GM18499 (cell line): ENCODE measurements around the gene ZBTB26.

Source experiments
- ATAC-seq: cut with Tn5 transposase; IDR thresholded peaks from one replicate; pipeline ENCODE4 v1.9.1; 2021; ENCODE audit warnings: moderate number of reproducible peaks; ENCODE audit not compliant: insufficient read depth, unreplicated experiment

ZBTB26 gene, protein sequence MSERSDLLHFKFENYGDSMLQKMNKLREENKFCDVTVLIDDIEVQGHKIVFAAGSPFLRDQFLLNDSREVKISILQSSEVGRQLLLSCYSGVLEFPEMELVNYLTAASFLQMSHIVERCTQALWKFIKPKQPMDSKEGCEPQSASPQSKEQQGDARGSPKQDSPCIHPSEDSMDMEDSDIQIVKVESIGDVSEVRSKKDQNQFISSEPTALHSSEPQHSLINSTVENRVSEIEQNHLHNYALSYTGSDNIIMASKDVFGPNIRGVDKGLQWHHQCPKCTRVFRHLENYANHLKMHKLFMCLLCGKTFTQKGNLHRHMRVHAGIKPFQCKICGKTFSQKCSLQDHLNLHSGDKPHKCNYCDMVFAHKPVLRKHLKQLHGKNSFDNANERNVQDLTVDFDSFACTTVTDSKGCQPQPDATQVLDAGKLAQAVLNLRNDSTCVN

GRCh38 chr9:122931226-122932121 is at the start of gene ZBTB26:
ZBTB26 (minus strand) TSS chr9:122931512; CDS start chr9:122919934, 11,578 bp downstream.
- ATAC-seq = peak; percentile 77

DNA sequence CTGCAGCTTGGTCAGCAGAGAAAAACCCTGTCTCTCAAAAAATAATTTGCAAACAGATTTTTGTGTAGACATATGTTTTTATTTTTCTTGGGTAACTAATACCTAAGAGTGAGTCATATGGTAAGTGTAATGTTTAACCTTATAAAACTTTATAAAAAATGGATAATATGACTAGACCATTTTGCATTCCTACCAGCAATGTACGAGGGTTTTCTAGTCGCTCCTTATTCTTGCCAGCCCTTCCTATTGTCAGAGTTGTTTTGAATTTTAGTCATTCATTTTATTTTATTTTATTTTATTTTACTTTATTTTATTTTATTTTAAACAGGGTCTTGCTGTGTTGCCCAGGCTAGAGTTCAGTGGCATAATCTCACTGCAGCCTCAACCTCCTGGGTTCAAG is 47.3 kb upstream of the ZBTB26 start:
- ATAC-seq = no peak

GRCh38 chr9:122975196-122975595 is 43.9 kb upstream of the ZBTB26 start:
- ATAC-seq = no peak

DNA sequence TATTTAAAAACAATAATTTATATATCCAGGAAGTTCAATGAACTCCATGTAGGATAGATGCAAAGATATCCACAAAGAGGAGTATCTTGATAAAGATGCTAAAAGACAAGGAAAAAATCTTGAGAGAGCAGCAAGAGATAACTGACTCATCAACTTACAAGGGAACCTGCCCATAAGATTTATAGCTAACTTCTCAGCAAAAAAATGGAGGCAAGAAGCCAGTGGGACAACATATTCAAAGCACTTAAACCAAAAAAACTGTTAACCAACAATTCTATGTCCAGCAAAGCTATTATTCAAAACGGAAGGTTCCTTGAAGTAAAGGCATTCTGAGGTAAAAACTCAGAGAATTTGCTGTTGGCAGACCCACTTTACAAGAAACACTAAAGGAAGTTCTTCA is 29.8 kb upstream of the ZBTB26 start:
- ATAC-seq = no peak

DNA sequence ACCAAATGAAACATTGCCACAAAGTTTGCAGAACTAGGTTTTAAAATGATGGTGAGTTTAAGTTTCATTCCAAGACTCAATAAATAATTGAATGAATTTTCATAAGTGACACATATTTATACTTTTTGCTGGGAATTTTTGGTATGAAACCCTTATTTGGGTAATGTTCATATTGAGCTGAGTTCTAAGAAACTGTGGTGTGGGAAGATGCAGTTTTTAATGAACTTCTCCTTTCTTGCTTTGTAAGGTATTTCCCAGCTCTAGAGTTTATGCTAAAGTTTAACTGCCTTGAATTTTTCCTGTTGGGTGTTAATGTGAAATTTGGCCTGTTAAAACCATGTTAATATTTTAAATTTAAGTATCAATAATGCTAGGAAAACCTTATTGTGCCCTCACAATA is 24.6 kb upstream of the ZBTB26 start:
- no peak for ATAC-seq

DNA sequence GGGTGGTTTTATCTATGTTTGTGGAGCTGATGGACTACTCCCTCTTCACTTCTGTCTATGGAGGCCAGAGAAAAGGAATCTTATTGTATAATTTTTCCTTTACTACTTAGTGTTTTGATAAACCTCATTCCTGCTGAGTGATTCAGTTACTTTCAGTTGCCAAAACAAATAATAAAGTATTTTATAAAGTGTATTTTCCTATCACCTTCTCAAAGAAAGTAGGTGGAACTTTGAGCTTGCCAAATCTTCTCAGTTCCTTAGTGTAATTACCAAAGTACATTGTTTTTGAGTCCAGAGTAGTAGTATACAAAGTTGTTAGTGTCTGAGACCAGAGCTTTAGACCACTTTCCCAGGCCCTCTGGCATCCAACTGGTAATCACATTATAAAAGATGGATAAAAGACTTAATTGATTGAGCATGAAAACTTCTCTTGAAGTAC is 23.0 kb upstream of the ZBTB26 start:
- ATAC-seq = no peak

GRCh38 chr9:122951056-122951455 is 19.7 kb upstream of the ZBTB26 start:
- ATAC-seq = no peak

- ATAC-seq = no peak
These were observed 19.0 kb upstream of the ZBTB26 start for GRCh38 chr9:122950263-122950662.

DNA sequence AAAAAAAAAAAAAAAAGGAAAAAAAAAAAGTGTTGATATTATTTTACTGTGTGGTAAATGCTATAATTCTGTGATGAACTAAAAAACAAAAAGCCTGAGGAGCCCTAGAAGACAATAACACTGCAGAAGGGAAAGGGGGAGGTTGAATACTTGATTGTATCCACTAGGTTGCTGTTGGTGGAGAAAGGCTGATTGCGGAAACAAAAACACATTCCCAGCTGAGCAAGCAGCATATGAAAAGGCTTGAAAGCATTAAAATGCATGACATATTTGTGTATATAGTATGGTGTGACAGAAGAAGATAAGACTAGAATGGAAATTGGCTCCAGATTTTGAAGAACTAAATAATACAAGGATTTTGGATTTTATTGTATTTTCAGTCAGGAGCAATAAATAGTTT is 18.4 kb upstream of the ZBTB26 start:
- ATAC-seq = no peak

GRCh38 chr9:122948313-122948712 is 17.0 kb upstream of the ZBTB26 start:
- no peak for ATAC-seq

- no peak for ATAC-seq
These were observed 15.2 kb upstream of the ZBTB26 start for GRCh38 chr9:122946461-122947005.

DNA sequence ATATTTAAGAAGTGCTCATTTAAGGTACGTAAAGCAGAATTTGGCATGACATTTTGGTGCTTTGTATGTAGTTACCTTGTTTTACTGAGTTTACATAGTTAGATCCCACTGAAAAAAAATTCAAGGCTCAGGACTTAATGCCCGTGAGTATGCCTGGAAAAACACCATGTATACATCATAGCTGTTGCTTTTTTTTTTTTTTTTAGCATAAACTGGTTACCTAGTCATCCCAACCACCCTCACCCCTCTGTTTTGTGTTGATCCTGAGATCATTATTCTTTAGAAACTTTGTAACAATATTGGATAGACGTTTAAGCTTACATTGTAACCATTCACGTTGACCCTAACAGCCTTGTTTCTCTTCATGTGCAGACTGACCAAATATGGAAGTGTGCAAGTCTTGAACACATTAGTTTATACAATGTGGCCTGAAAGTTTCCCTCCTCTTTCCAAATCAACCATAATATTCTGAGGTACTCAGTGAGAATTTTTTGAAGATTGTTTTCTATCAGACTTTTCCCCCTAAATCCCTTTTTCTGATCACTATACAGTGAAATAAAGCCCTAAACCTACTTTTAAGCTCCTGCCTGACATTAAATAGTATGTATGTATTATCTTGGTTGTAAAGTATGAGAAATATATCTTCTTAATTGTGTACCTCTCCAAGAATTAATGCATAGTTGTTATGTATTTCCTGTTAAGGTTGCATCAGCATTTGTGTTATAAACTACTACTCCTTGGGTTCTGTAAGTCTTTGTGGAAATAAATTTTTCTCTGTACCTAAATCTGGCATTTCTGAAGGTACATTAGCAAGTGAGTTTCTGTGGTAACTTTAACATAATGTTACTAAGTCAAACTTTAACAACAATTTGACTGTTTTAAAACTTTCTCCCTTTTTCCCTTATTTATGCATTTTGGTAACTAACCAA is 13.9 kb upstream of the ZBTB26 start:
- ATAC-seq = no peak

- ATAC-seq = no peak
These were observed 10.4 kb upstream of the ZBTB26 start for GRCh38 chr9:122941582-122942234.

- peak; percentile 93 for ATAC-seq
These were observed 9.7 kb upstream of the ZBTB26 start, which contains the start of gene RABGAP1 for GRCh38 chr9:122940749-122941581. RABGAP1 (plus strand) TSS chr9:122941020; CDS start chr9:122957060, 16,040 bp downstream.

- no peak for ATAC-seq
These were observed 9.1 kb upstream of the ZBTB26 start for GRCh38 chr9:122940454-122940748.

DNA sequence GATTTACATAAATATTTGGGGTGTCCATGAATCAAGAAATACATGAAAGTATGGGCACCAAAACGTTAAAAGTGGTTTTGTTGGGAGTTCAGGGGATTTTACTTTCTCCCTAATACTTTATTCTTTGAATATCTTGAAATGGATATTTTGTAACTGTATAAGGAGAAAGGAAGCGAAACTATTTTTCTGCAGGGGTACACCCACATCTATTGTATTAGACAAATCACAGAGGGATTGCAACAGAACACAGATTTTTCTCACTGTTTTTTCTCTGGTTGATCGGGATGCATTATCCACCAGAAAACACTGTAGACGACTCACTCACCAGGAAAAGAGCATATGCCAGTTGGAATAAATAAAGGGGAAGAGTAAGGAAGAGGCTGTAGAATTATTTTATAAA is 8.3 kb upstream of the ZBTB26 start:
- no peak for ATAC-seq

DNA sequence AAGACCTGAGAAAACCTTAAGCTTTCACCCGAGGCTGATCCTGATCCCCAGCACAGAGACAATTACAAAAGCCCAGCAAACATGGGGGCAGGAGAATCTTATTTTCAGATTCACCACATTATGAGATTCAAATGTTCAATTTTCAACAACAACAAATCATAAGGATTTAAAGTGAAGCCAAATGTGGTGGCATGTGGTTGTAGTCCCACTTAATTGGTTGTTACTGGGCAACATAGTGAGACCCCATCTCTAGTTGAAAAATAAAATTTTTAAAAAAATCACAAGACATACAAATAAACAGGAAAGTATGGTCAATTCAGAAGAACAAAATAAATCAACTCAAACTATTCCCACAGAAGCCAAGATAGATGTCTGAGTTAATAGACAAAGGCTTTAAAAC is 5.6 kb upstream of the ZBTB26 start:
- no peak for ATAC-seq

DNA sequence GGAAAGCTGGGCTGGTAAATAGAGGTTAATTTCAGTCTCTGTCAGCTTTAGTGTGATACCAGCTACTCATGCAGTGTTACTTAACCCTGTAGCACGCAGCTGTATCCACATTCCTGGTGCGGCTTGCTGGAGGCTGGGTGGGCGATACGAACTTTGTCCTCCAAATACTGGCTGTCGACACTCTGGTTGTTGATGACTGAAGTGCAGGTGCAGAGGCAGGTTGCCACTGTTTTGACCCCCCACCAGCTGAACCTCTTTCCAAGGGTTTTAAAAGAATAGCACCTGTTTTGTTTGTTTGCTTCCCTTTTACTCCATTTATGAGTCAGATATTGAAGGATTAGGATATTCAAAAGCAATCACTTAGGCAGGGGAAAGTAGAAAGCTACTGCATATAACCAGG is 5.2 kb upstream of the ZBTB26 start:
- ATAC-seq = no peak
